HG02840 (cell line): ENCODE results near the gene NLE1.
A peak's percentile ranks its signal among the peaks of the same experiment; 100 is the strongest.

ENCODE experiments used
- ATAC-seq: cut with Tn5 transposase; IDR thresholded peaks from one replicate; pipeline ENCODE4 v1.9.1; 2021; ENCODE audit warnings: mild to moderate bottlenecking, moderate library complexity, moderate number of reproducible peaks; ENCODE audit not compliant: unreplicated experiment, low FRiP score

The NLE1 gene

GRCh38 chr17:35088881-35089585 is 53.1 kb downstream of the NLE1 start:
- peak; percentile 64 for ATAC-seq

GRCh38 chr17:35088356-35088880 is 53.7 kb downstream of the NLE1 start:
- ATAC-seq = no peak

GRCh38 chr17:35087731-35088355 is 54.3 kb downstream of the NLE1 start:
- ATAC-seq = no peak

- ATAC-seq = no peak
These were observed 55.1 kb downstream of the NLE1 start for GRCh38 chr17:35086931-35087573.

- no peak for ATAC-seq
These were observed 55.9 kb downstream of the NLE1 start for GRCh38 chr17:35086164-35086563.

- no peak for ATAC-seq
These were observed 57.1 kb downstream of the NLE1 start for GRCh38 chr17:35084987-35085386.

- ATAC-seq = no peak
These were observed 59.0 kb downstream of the NLE1 start for GRCh38 chr17:35083071-35083470.

GRCh38 chr17:35082073-35082657 is 59.9 kb downstream of the NLE1 start:
- ATAC-seq = no peak

- ATAC-seq = no peak
These were observed 60.5 kb downstream of the NLE1 start for GRCh38 chr17:35081638-35082037.

GRCh38 chr17:35080536-35080935 is 61.6 kb downstream of the NLE1 start:
- ATAC-seq = no peak

GRCh38 chr17:35079547-35080423 is 62.3 kb downstream of the NLE1 start:
- ATAC-seq = no peak
